Smooth muscle cell of trachea (primary cell): Measurements from ENCODE around the gene MID1IP1. TPM values are rescaled to one million over a fixed set of nuclear protein-coding genes. Genes with fewer than 3 reads are reported as not detected.

Source experiments
- total RNA-seq: library from RNA; depleted of rRNA; stranded (reverse); fragments of >200 nt; gene quantifications from 2 replicates; pipeline ENCODE4 v1.2.1, GENCODE V29; 2014

The MID1IP1 gene, protein sequence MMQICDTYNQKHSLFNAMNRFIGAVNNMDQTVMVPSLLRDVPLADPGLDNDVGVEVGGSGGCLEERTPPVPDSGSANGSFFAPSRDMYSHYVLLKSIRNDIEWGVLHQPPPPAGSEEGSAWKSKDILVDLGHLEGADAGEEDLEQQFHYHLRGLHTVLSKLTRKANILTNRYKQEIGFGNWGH
- total RNA-seq, result 173 and 196 TPM in 2 replicates

GRCh38 chrX:38800981-38801845 is at the start of gene MID1IP1:
TSS of gene MID1IP1 (plus strand) at chrX:38801459. CDS start at chrX:38804947, 3,488 bp downstream.

Other genes with a start within 250 kb of the MID1IP1 start
- not detected in 2 replicates for gene TSPAN7, start 239.9 kb upstream of the MID1IP1 start, total RNA-seq